IPS-18c (cell line): Measurements from ENCODE around the gene PTGR1.

ENCODE experiments used
- H3K4me3 ChIP-seq: 2 replicates; pipeline ENCODE4 v1.7.0; 2013; ENCODE audit warnings: low read depth, mild to moderate bottlenecking, low read length, moderate library complexity; ENCODE audit not compliant: insufficient read depth
- H3K9me3 ChIP-seq: one replicate; pipeline ENCODE4 v1.6.1; 2013; ENCODE audit warnings: mild to moderate bottlenecking, low read length, moderate library complexity; ENCODE audit not compliant: control insufficient read depth, insufficient read depth

PTGR1 gene

GRCh38 chr9:111599092-111599954 is at the start of gene PTGR1:
Gene PTGR1 (minus strand): TSS chr9:111599647. CDS start chr9:111597422, 2,225 bp downstream.
- H3K4me3 ChIP-seq: peak within 1 kb of the TSS; percentile 77

GRCh38 chr9:111649016-111649415 is 49.6 kb upstream of the PTGR1 start:
- Histone ChIP-seq H3K4me3 (no peak overlapping the region), H3K9me3 (no peaks in the 10 kb centered on the region)

More at GRCh38 chr9:111599092-111599954, at the start of gene PTGR1:
- H3K9me3 ChIP-seq: no peaks in the 10 kb centered on the region

DNA sequence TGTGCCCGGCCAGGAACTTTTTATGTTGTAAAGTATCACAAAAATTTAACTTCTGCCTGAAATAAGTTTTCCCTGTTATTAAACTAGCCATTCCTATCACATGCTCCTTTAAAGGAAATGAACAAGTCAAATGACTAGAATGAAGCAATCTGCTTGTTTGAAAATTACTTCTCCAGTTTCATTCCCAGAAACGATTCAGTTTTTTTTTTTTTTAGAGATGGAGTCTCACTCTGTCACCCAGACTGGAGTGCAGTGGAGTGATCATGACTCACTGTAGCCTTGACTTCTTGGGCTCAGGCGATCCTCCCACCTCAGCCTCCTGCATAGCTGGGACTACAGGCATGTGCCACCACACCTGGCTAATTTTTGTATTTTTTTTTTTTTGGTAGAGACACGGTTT is 48.6 kb upstream of the PTGR1 start:
- H3K9me3 ChIP-seq: no peaks in the 10 kb centered on the region

DNA sequence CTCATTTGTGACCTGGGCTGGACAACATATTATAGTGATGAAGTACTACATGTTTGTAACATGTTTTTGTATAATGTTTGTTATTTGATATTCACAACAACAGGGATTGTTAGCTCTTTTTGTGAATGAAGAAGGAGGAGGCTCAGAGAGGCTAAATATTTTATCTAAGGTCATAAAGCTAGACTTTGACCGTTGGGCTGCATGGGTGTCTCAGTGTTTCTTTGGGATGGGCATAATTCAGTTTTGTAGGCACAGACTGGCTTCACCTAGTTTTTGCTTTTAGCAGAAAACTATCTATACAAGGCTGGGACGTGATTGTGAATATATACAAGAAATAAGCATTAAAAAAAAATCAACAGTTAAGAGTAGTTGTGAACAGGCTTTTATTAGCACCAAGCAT is 47.0 kb upstream of the PTGR1 start:
- Histone ChIP-seq H3K4me3 (no peak overlapping the region), H3K9me3 (no peaks in the 10 kb centered on the region)

More for the DNA sequence above, 48.6 kb upstream of the PTGR1 start:
- H3K4me3 ChIP-seq: no peak overlapping the region

- no peaks in the 10 kb centered on the region for H3K9me3 ChIP-seq
Measured at GRCh38 chr9:111645806-111646205, 46.4 kb upstream of the PTGR1 start.

GRCh38 chr9:111644195-111644772 is 44.8 kb upstream of the PTGR1 start:
- Histone ChIP-seq H3K4me3 (no peak overlapping the region), H3K9me3 (peaks cover 2% of the 10 kb centered on the region)

More at GRCh38 chr9:111645806-111646205, 46.4 kb upstream of the PTGR1 start:
- H3K4me3 ChIP-seq: no peak overlapping the region

GRCh38 chr9:111637421-111637950 is 38.0 kb upstream of the PTGR1 start:
- no peak overlapping the region for H3K4me3 ChIP-seq
- peaks cover 2% of the 10 kb centered on the region for H3K9me3 ChIP-seq

DNA sequence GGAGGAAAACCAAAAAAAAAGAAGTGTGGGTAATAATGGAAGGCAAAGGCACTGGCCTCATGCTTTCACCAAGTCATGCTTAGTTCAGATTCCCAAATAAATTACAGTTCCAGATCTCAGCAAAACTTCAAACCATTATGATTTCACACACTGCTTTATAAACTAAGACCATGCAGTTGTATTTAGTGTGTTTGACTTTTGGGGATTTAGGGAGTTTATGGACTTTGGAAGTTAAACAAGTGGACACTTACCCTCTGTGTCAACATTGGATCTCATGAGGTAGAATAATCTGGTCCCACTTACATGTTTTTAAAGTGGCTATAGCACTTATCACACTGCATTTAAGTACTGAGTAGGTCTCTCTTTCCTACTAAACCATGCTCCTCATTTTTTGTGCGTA is 35.4 kb upstream of the PTGR1 start:
- H3K9me3 ChIP-seq: peaks cover 2% of the 10 kb centered on the region
- no peak overlapping the region for H3K4me3 ChIP-seq

DNA sequence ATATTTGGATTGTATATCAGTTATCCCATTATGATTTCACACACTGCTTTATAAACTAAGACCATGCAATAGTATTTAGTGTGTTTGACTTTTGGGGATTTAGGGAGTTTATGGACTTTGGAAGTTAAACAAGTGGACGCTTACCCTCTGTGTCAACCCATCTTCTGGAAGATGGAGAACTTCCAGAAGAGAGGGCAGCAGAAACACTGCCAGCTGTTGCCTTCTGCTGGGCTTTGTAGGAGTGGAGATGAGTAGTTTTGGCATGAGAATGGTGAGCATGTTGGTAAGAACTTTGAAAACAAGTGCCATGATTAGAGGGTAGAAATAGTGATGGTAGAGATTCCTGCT is 33.9 kb upstream of the PTGR1 start:
- Histone ChIP-seq H3K4me3 (no peak overlapping the region), H3K9me3 (no peaks in the 10 kb centered on the region)

GRCh38 chr9:111632695-111633388 is 33.4 kb upstream of the PTGR1 start:
- Histone ChIP-seq H3K4me3 (no peak overlapping the region; the same call in 1 of the 2 replicates), H3K9me3 (no peaks in the 10 kb centered on the region)

DNA sequence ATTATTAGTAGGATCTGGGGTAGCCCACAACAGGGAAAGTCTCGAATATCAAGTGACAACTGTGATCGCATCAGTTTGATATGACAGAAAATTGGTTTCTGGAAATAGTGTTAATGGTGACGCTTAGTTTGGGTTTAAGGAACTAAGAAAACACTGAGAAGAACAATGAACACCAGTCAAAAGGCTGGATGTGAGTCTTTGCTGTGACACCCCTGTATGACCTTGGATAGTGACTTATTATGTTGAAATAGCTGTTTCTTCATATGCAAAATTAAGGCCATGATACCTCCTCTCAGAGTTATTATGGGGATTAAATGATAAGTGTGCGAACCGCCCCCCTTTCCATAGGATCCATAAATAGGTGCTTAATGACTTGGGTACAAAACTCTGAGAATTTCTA is 32.6 kb upstream of the PTGR1 start:
- Histone ChIP-seq H3K4me3 (peak overlapping the region; percentile 82), H3K9me3 (no peaks in the 10 kb centered on the region)

GRCh38 chr9:111631214-111631971 is 31.9 kb upstream of the PTGR1 start, which contains the start of gene DNAJC25:
Gene DNAJC25 (plus strand): TSS chr9:111631334. CDS start chr9:111631408, 74 bp downstream.
- Histone ChIP-seq H3K9me3 (no peaks in the 10 kb centered on the region), H3K4me3 (peak within 1 kb of the TSS; percentile 82)

GRCh38 chr9:111630964-111631213 is 31.4 kb upstream of the PTGR1 start:
- peak overlapping the region; percentile 82 for H3K4me3 ChIP-seq
- no peaks in the 10 kb centered on the region for H3K9me3 ChIP-seq

- Histone ChIP-seq H3K9me3 (no peaks in the 10 kb centered on the region), H3K4me3 (peak overlapping the region; percentile 82)
Measured at GRCh38 chr9:111630182-111630963, 30.9 kb upstream of the PTGR1 start.

GRCh38 chr9:111628411-111628810 is 29.0 kb upstream of the PTGR1 start:
- Histone ChIP-seq H3K4me3 (no peak overlapping the region), H3K9me3 (no peaks in the 10 kb centered on the region)

GRCh38 chr9:111627260-111627963 is 28.0 kb upstream of the PTGR1 start:
- Histone ChIP-seq H3K4me3 (no peak overlapping the region), H3K9me3 (no peaks in the 10 kb centered on the region)
